ENCODE results near the gene ACVR1.
"Not testable (repeated sequence)": the region's sequence is repeated elsewhere in the genome, so short reads cannot be mapped to it uniquely, and the experiment has no call there.

ACVR1 gene

DNA sequence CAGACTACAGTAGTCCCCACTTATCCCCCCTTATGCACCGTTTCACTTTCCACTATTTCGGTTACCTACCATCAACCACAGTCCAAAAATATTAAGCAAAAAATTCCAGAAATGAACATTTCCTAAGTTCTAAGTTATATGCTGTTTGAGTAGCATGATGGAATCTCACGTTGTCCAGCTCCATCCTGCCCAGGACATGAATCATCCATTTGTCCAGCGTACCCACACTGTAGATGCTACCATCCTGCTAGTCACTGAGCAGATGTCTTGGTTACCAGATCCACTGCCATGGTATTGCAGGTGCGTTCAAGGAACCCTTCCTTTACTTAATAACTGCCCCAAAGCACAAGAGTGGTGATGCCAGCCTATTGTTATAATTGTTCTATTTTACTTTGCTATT is 87.9 kb downstream of the ACVR1 start:
- DNase-seq, result no peak

- DNase-seq, result no peak
Measured at GRCh38 chr2:157787364-157787938, 88.7 kb downstream of the ACVR1 start.

DNA sequence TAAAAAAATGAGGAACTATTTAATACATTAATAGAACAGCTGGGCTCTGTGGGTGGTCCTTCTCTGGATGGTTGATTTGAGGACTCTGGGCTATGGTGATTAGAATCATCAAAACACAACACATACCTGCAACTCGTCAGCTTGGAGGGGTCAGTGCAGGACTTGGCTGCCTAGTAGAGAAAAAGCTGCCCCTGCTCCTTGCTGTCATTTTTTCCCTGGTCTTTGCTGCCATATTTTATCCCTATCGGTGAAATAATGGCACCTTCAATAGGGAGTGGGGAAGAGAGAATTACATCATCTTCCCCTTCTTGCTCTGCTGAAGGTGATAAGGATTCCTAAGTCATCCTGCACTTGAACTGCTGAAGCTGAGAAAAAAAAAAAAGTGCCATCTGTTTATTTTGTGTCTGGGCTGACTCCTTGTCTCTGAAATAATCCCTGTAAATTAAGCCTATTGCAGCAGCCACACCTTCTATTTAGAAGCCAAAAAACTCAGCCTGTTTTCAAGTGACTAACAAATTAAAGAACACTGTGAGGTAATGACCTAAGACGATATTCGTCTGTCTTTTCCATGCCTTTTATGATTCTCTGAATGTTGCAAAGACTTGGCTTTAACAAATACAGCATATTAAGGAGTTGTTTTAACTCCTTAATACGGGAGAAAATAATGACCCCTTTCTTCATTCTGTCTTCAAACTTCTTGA is 89.3 kb downstream of the ACVR1 start:
- DNase-seq, result no peak

GRCh38 chr2:157785866-157786662 is 90.1 kb downstream of the ACVR1 start:
- no peak for DNase-seq

- DNase-seq, result no peak
Measured at GRCh38 chr2:157785200-157785599, 90.9 kb downstream of the ACVR1 start.

GRCh38 chr2:157784823-157785175 is 91.3 kb downstream of the ACVR1 start:
- no peak for DNase-seq

GRCh38 chr2:157784169-157784822 is 91.8 kb downstream of the ACVR1 start:
- no peak for DNase-seq

DNA sequence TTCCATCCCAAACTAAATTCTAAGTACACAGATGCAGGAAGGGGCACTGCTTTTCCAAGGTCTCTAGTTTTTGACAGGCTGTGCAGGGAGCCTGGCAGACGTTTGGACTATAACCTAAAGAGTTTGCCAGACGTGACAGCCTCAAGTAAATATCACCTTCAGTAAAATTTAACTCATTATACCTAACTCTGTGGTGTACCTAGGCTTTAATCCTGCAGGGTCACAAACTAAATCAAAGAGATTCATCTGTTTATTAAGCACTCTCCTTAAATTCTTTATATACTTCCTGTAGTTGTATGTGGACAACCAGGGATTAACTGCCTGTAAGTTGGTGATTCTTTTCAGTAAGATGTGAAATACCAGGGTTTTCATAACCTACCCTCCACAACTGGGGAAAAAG is 92.9 kb downstream of the ACVR1 start:
- no peak for DNase-seq

GRCh38 chr2:157782057-157782845 is 93.9 kb downstream of the ACVR1 start:
- no peak for DNase-seq

DNA sequence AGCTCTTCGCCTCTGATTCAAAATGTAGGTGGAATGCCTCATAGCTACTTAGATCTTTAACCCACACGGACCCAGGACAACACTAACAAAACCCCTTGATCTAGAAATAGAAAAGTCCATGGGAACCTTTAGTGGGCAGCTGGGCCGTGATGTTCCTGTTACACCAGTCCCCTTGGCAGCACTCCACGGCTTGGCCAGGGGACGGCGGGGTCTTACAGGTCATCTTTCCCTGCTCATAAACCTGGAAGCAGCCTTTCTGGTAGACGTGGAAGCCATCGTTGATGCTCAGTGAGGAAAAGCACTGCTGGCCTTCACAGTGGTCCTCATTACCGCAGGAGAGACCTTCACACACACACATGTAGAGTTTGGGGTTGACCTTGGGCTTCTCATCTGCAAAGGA is 95.9 kb downstream of the ACVR1 start:
- no peak for DNase-seq

GRCh38 chr2:157779794-157780193 is 96.3 kb downstream of the ACVR1 start:
- DNase-seq, result no peak

DNA sequence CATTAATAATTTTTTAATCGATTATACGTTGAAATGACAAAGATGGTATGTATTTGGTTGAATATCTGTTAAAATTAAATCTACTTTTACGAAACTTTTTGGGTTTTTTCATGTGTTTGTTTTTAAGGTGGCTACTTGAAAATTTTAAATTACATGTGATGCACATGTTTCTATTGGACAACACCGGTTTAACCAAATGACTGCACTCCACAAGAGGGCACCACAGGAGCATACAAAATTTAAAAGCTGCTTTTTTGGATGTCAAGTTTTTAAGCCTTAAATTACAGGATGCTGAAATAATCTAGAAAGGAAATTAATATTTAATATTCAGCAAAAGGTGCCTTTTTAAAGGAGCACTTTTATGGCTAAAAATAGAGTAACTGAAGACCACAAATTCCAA is 98.7 kb downstream of the ACVR1 start:
- peak; percentile 31 for DNase-seq

- no peak for DNase-seq
Measured at GRCh38 chr2:157771234-157771633, 104.9 kb downstream of the ACVR1 start.

DNA sequence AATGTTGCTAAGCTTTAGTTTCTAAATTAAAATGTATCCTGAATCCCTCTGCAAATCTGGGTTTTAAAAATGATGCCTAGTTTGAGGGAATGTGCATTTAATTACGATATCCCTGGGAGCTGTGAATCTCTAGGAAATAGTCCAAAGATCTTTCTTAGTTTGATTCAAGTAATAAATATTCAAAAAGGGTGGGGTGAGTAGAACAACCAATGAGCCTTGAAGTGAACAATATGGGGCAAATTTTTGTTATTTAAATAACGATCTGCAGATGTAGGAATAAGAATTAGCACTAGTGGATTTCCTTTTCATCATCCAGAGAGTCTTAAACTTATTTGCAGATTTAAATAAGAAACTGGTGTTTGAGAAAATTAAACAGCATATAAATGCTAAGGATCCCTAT is 106.3 kb downstream of the ACVR1 start:
- DNase-seq, result no peak

DNA sequence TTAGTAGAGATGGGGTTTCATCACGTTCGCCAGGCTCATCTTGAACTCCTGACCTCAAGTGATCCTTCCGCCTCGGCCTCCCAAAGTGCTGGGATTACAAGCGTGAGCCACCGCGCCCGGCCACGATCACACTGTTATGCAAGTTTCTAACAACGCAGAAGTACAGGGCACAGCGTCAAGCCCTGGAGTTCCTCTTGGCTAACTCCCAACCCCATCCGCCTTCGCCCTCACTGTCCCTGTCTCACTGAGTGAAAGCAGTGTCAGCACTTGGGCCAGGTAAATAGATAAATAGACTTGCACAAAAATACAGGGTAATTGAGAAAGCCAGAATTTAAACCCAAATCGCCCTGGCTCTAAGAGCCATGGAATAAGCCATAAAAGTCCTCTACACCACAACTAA is 111.7 kb downstream of the ACVR1 start:
- DNase-seq, result no peak

- DNase-seq, result no peak
Measured at GRCh38 chr2:157761520-157761919, 114.6 kb downstream of the ACVR1 start.

- no peak for DNase-seq
Measured at GRCh38 chr2:157760949-157761348, 115.2 kb downstream of the ACVR1 start.

DNA sequence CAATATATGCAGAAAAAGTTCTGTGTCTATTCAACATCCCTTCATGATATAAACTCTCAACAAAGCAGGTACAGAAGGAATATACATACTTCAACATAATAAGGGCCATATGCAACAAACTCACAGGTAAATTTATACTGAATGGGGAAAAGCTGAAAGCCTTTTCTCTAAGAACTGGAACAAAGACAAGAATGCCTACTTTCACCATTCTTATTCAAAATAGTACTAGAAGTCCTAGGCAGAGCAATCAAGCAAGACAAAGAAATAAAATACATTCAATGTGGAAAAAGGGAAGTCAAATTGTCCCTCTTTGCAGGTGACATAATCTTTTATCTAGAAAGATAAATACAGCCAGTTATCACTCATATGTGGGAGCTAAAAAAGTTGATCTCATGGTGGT is 116.3 kb downstream of the ACVR1 start:
- DNase-seq, result no peak

- no peak for DNase-seq
Measured at GRCh38 chr2:157758586-157758985, 117.5 kb downstream of the ACVR1 start.

- DNase-seq, result no peak
Measured at GRCh38 chr2:157757500-157757899, 118.6 kb downstream of the ACVR1 start.

GRCh38 chr2:157756447-157756846 is 119.7 kb downstream of the ACVR1 start:
- DNase-seq, result not testable (repeated sequence)

DNA sequence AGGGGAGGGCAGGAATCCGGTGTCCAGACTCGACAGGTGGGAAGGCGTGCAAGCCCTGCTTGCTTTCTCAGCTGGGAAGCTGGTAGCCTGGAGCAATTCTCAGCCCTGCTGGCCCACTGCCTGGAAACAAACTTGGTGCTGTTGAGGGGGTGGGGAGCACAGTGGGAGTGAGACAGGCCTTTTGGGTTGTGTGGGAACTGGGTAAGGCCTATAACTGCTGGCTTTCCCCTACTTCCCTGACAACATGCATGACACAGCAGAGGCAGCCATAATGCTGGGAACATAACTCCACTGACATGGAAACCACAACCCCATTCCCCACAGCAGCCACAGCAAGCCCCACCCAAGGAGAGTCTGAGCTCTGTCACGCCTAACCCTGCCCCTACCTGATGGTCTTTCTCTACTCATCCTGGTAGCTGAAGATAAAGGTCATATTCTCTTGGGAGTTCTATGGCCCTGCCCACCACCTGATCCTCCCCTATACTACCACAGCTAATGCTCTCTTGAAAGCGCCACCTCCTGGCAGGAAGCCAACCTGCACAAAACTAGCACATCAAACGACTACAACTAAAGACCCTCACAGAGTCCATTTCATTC is 124.6 kb downstream of the ACVR1 start:
- no peak for DNase-seq

DNA sequence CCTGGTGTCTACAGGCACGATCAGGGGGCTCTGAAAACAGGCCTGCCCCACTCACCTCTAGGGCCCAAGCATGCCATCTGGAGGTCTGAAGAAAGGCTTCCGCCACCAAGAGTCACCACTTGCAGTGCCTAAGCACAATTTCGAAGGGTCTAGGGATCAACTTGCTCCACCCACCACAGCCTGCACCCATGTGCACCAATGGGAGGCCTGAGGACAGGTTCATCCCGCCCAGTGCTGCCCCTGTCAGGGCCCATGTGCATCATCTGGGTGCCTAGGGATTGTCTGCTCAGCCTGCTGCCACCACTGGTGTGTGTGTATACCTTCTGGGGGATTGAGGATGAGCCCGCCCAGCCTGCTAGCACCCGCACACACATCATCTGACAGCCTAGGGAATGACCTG is 126.4 kb downstream of the ACVR1 start:
- no peak for DNase-seq

All from activated gamma-delta T cell treated with Interleukin-2 at 50 U/mL for 16 hours (primary cell).